HG02759 (cell line): ENCODE measurements around the gene SLC2A4.
"Not testable (repeated sequence)": the region's sequence is repeated elsewhere in the genome, so short reads cannot be mapped to it uniquely, and the experiment has no call there.

Experiments used
- ATAC-seq: cut with Tn5 transposase; IDR thresholded peaks from one replicate; pipeline ENCODE4 v1.9.1; 2021; ENCODE audit warnings: mild to moderate bottlenecking, moderate library complexity; ENCODE audit not compliant: unreplicated experiment

The SLC2A4 gene

DNA sequence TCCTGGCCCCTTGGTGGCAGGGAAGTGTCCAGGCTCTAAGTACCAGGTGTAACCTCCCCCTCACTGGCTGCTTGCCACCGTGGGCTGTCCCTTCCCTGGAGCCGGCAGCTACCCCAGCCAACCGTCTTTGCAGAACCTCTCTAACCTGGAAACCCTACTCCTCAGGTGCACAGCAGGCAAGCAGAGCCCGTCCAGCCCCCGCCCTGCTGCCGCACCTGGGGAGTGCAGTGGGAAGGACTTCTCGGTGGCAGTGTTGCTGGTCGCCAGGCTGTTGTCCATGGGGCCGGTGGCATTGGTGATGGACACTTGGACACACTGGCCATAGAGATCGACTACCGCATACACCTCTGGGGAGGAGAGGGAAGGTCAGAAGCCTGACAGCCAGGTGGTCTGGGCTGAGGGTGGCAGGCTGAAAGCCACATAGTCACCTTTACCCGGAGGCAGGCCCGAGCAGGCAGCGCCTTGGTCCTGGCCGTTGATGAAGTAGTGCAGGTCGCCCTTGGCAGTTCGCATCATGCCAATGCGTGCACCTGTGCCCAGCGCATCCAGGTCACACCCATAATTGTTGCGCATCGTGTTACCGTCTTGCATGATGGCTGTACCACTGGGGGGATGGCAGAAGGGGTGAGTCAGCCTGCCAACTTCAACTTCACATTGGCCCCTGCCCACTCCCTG is 41.1 kb downstream of the SLC2A4 start:
- no peak for ATAC-seq

DNA sequence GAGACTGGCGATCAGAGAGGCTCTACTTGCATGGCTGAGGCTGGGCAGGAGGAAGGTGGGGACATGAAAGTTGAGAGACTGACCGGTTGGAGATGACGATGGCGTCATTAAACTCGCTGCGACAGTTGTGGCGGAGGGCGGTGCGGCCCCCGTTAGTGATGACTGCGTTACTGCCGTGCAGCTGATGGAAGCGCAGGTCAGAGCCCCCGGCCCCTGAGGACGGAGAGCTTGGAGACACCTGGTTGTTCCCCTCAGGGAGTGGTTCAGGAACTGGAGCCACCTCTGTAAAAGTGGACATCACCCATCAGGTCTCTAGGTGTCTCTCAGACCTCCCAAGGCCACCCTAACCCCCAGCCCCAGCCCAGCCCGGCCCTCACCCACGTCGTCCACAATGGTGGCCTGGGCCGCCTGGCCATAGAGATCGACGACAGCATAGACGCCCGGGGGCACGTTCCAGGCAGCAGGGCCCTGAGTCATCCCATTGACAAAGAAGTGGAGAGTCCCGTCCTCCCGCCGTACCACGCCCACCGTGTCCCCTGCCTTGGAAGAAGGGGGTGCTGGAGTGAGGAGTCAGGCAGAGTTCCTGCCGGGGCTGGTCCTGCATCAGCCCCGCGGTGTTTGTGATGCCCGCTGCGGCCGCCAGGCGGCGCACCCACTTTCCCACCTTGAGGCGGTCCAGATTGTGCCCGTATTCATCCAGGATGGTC is 42.4 kb downstream of the SLC2A4 start:
- no peak for ATAC-seq

DNA sequence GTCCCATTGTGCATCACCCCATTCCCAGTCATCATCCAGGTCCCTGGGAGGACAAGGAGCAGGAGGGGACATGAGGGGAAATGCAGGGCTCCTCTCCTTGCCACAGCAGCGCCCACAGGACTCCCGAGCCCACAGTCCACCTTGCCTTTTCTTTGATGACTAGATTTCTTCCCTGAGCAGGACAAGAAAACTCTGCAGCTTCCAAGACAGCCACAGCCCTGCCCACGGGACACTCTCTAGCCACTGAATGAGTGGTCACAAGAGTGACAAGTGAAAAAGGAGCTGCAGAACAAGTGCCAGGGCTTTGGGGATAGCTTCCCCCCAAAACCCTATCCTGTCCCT is 42.9 kb downstream of the SLC2A4 start:
- no peak for ATAC-seq

DNA sequence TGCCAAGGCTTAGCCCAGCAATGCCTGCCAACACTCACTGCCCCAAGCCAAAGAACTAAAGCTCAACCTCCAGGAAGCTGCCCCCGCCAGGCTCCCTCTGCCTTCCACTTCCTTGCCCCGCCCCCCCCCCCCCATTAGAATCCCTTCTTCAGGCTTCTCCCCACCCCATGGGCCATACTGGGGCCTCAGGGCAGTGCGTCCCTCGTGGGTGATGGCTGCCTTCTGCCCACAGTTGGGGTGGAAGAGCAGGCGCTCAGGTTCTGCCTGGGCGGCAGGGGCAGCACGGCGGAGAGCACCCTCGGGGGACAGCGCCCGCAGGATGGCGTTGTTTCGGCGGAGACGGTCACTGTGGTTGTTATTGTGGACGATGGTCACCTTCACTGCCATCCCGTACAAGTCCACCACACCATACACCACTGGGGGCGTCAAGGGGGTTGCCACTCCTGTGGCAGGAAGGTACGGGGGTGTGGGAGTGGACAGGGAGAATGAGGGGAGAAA is 43.6 kb downstream of the SLC2A4 start:
- no peak for ATAC-seq

DNA sequence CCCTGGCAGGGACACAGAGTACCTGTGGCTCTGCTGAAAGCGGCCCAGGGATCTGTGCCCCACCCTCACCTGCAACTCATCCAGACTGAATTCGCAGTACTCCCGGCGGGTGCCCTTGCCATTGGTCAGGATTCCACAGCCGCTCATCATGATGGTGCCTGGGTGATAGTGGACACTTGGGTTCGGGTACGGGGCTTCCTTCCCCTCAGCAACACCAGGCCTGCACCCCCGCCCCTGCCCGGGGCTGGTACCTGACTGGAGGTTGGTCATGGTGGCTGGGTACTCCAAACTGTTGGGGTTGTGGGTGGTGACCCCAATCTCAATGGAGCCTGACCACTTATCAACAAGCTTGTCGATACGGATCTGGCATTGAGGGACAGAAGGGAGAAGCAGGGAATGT is 44.7 kb downstream of the SLC2A4 start:
- ATAC-seq = no peak

DNA sequence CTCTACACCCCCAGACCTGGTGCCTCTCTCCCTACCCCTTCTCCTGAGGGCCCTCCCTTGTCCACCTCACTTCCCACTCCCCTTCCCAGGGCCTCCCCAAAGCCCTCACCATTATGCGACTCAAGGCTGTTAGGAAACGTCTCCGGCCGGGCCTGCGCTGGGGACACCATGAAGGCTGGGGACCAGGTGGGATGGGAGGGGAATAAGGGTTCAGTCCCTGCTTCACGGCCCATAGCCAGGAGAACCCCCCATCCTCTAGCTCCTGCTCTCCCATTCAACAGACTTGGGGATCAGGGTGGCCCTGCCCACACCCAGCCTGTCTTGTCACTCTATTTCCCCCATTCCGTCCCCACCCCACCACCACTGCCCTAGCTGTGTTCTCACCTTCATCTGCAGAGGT is 45.5 kb downstream of the SLC2A4 start:
- ATAC-seq = no peak

DNA sequence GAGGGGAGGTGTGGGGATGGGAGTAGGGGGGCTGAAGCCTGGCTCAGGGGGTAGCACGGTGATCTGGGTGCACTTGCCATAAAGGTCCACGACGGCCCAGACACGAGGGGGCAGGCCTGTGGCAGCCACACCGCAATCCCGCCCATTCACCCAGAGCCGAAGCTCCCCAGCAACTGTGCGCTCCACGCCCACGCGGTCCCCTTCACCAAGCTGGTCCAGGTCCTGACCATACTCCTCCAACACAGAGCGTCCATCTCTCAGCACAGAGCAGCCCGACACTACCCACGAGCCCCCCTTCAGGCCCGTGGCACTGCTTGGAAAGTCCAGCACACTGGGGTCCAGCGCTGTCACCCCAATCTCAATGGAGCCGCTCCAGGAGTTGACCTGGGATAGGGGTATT is 46.0 kb downstream of the SLC2A4 start:
- no peak for ATAC-seq

DNA sequence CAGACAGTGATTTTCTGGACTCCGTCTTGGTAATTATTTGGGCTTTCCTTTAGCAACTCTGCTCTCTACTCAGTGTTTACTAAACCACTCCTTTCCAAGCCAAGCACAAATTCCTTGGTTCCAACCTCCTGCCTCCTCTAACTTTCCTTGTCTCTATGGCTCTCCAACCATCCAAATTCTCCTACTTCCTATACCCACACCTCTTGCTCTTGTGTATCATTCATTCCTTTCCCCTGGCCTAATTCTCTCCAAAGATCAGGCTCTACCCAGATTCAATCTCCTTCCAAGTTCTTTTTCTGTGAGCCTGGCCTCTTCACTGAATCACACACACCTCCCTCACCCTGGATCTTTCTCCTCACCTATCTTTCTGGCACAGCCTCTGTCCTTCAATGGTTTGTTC is 46.5 kb downstream of the SLC2A4 start:
- no peak for ATAC-seq

DNA sequence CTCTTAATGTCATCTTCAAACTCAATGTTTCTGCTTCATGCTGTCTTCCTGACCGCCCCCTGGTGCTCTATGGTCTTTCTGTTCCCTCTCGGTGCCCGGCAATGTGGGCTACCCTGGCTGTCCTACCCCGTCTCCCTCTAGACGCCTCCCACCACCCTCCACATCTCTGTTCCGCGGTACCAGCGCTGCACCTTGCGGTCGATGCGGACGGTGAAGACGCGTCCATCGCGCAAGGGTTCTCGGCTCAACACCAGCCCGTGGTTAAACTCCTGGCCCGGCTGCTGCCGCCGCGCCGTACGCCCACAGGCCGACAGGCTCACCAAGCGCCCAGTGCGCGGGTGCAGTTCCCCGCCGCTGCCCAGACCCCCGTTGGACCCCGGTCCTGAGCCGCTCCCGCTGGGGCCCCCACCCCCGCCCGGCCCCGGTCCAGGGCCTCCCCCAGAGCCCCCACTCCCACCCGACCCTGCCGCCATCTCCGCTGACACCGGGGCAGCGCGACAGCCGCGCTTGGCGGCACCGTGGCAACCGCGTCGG is 47.4 kb downstream of the SLC2A4 start, which contains the start of gene NEURL4:
NEURL4 (minus strand) TSS at position 496 of the 534 bp plus-strand sequence; CDS start at position 473, 23 bp downstream.
- ATAC-seq = no peak

DNA sequence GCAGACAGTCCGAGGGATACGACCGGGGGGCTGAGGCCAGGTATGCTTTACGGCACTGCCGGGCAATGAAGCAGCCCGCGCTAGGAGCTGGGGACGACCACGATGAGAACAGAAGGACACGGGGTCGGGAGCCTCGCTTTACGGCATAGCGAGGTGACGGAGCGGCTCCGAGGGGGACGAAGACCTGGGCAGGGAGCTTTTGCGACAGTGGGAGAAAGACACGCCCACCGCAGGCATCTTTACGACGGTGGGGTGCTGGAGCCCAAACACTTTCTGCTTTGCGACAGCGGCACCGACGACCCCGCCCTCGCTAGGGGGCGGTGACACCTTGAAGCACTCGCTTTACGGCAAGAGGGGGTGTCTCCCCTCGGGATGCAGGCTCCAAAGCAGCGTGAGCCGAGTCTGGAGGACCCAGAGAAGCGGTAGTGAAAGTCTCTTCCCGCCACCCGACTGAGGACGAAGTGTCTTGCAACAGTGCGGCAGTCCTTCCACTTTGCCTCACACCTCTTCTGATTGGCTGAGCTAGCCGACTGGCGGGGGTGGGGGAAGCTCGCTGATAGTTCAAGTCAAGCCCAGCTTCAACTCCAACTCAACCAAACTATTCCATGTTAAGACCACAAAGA is 48.0 kb downstream of the SLC2A4 start:
- peak; percentile 64 for ATAC-seq

DNA sequence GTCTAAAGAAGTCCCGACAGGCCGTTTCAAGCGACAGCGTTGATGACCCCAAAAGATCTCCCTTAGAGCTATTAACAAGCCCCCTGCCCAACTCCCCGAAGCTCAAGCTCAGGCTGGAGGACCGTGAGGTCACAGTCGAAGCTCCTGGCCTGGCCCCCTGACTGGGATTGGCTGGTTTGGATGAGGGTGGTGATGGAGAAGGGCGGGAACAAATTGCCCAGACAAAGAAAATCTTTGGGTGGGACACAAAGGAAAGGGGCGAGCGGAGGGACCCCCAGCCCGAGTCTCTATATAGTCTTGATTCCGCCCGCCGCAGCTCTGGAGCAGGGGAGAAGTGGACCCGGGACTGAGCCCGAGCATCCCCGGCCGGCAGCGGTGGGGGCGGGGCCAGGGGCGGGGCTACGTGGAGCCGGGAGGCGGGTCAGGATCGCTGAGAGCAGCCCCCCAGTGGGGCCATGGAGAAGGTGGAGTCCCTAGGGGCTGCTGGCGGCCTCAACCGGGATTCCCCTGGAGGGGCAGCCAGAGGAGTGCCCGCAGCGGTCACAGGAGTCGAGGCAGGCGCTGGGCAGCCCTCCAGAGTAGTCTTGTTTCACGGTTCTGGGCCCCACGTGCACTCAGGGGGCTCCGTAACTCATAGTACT is 48.6 kb downstream of the SLC2A4 start:
- peak; percentile 45 for ATAC-seq

DNA sequence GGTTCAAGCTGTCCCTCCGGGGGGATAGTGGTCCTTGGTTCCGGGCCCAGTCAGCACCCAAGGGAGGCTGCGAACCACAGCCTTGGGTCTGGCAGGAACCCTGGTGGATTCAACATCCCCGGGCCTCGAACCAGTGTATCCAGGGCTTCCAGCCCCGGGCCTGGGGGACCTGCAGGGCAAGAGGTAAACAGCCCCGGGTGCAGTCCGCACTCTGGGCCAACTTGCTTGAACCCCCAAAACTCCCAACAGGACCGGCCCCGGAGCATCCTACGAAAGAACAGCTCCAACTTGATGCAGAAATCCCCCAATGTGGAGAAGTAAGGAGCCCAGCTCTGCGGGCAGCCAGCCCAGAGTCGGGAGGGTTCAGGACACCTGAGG is 49.1 kb downstream of the SLC2A4 start:
- no peak for ATAC-seq

DNA sequence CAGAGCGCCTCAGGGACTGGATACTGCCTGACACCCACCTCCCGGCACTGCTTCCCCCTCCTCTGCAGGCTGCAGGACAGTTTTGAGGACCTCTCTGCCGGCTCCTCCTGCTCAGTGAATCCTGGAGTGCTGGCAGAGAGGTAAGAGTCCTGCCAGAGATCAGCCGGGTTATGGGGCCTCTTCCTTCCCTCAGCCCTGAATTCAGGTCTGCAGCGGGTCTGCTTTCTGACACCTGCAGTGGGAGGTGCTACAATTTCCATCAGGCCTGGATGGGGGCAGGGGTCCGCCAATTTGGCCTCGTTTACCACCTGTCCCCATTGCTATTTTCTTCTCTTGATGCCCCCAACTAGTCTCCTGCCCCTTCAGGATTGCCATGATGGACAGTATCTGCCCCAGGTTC is 50.6 kb downstream of the SLC2A4 start:
- ATAC-seq = no peak

DNA sequence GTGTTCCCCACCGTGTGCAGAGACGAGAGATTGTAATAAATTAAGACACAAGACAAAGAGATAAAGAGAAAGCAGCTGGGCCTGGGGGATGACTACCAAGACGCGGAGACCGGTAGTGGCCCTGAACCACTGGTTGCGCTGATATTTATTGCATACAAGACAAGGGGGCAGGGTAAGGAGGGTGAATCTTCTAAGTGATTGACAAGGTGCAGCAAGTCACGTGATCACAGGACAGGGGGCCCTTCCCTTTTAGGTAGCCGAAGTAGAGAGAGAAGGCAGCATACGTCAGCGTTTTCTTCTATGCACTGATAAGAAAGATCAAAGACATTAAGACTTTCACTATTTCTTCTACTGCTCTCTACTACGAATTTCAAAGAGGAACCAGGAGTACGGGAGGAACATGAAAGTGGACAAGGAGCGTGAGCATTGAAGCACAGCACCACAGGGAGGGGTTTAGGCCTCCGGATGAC is 51.1 kb downstream of the SLC2A4 start:
- ATAC-seq = not testable (repeated sequence)

DNA sequence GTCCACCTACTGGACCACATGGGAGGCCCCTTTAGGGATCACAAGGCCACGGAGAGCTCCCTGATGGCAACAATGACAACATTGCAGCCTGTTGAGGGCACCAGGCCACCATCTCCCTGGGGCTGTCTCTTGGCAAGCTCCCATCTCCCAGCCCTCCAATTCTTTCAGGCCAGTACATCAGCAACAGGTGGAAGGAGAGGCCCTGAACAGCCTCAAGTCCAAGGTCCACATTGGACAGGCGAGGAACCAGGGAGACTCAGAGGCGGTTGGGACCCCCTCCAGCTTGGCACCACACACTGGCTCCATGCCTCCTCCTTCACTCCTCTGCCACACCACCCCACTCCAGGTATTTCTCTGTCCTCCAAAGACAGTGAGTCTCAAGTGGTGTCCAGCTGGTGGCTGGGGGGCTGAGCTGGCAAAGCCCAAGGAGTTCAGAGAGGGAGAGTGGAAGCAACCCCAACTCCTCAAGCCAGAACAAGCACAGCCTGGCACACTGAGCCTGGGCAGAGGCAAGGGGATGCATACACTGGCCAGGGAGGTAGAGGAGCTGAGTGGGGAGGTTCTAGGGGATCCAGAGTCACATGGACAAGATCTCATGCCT is 53.5 kb downstream of the SLC2A4 start:
- no peak for ATAC-seq

DNA sequence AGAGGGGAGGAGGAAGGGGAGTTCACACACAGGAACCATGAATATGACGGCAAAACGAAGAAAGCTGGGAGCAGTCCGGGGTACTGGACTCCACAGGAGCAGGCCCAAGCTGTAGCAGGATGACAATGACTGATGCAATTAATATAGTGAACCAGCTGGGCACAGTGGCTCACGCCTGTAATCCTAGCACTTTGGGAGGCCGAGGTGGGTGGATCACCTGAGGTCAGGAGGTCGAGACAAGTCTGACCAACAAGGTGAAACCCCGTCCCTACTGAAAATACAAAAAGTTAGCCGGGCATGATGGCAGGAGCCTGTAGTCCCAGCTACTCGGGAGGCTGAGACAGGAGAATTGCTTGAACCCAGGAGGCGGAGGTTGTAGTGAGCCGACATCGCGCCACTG is 54.2 kb downstream of the SLC2A4 start:
- ATAC-seq = not testable (repeated sequence)

DNA sequence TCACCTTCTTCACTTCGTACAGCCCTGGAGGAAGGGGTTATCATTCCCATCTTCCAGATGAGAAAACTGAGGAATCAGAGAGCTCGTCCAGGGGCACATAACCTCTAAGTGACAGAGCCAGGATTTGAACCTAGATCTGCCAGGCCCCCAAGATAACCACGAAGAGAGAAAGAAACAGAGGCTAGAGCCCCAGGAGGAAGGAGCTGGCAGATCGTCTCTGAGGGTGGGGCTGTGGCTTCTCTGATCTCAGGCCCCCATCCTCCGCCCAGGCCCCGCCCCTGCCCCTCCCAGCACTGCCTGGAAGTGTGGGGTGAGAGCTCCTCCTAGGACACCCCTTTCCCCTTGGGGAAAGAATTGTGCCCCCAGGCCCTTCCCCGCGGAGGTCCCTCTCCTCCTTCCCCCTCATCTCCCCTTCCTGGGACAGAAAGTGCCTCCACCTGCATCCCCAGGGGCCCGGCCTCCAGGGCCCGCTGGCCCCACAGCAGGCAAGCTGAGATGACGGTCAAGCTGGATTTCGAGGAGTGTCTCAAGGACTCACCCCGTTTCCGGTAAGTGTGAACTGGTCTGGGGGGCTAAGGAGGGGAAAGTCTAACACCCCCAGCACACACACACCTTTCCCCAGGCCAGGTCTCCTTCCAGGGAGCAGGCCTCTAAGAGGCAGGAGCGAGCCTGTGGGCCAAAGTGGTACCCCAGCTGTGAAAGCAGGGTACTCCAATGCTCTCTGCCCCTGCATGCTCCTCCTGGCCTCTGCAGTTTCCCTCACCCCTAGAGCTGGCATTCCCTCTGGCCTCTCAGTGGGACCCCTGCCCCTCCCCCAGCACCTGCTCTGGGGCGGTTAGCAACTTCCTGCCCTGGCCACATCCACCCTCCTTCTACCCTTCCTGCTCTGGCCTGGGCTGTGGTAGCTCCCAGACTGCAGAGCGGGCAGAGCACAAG is 55.0 kb downstream of the SLC2A4 start, which contains the start of gene ACAP1:
ACAP1 (plus strand) TSS at position 290 of the 936 bp plus-strand sequence; CDS start at position 496, 206 bp downstream.
- ATAC-seq = peak; percentile 75

DNA sequence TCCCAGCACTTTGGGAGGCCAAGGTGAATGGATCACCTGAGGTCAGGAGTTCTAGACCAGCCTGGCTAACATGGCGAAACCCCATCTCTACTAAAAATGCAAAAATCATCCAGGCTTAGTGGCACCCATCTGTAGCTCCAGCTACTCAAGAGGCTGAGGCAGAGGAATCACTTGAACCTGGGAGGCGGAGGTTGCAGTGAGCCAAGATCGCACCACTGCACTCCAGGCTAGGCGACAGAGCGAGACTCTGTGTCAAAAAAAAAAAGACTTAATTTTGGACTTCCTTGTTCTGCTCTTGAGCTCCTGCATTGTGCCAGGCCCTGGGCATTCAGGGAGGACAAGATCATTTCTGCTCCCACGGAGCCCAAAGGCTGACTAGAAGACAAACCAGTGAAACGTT is 56.1 kb downstream of the SLC2A4 start:
- ATAC-seq = not testable (repeated sequence)
